Astrocyte of the spinal cord (primary cell): ENCODE measurements around the gene CLDN22.
A peak's percentile ranks its signal among the peaks of the same experiment; 100 is the strongest.

Experiments
- DNase-seq: peaks from one replicate; pipeline ENCODE4 v3.0.0; 2011; ENCODE audit warnings: low read depth, low spot score
- H3K4me3 ChIP-seq: 2 replicates; pipeline ENCODE4 v1.5.1; 2011; ENCODE audit warnings: low read depth, mild to moderate bottlenecking, low read length, moderate library complexity
- CTCF ChIP-seq: IDR thresholded peaks from 2 replicates; pipeline ENCODE4 v1.5.1; 2012; ENCODE audit warnings: low read depth, mild to moderate bottlenecking, low read length, inconsistent platforms
- in situ Hi-C: cut with HindIII; loops from 2 replicates; pipeline ENCODE4 v1.10.0; 2017; ENCODE audit warnings: low sequenced_read_pairs

CLDN22 gene

GRCh38 chr4:183353557-183353956 lies 33.5 kb upstream of the CLDN22 start:
- in situ Hi-C loops = no loop called here

GRCh38 chr4:183352546-183352945 lies 32.5 kb upstream of the CLDN22 start:
- in situ Hi-C loops = no loop called here
- no peak for DNase-seq
- H3K4me3 ChIP-seq = no peak overlapping the region
- TF ChIP-seq CTCF = no peak

More at GRCh38 chr4:183353557-183353956, 33.5 kb upstream of the CLDN22 start:
- H3K4me3 ChIP-seq = no peak overlapping the region
- no peak for TF ChIP-seq CTCF
- no peak for DNase-seq

- no peak for DNase-seq
- in situ Hi-C loops = no loop called here
- no peak overlapping the region for H3K4me3 ChIP-seq
- no peak for TF ChIP-seq CTCF
Measured at GRCh38 chr4:183350317-183351071, 30.4 kb upstream of the CLDN22 start.

GRCh38 chr4:183349673-183350072 lies 29.6 kb upstream of the CLDN22 start:
- TF ChIP-seq CTCF = no peak
- peak; percentile 37 for DNase-seq
- H3K4me3 ChIP-seq = no peak overlapping the region
- in situ Hi-C loops = no loop called here

- in situ Hi-C loops = no loop called here
- no peak for TF ChIP-seq CTCF
- DNase-seq = peak; percentile 84
- no peak overlapping the region for H3K4me3 ChIP-seq
Measured at GRCh38 chr4:183348706-183349659, 28.9 kb upstream of the CLDN22 start.

- TF ChIP-seq CTCF = no peak
- no peak for DNase-seq
- in situ Hi-C loops = no loop called here
- no peak overlapping the region for H3K4me3 ChIP-seq
Measured at GRCh38 chr4:183348136-183348535, 28.1 kb upstream of the CLDN22 start.
